ENCODE data around the gene GRIK4. TPM values are rescaled to one million over a fixed set of nuclear protein-coding genes. Genes with fewer than 3 reads are reported as not detected.

The GRIK4 gene
- total and polyA plus RNA-seq, 2 of the 4 experiments (the other 2 are of a cell fraction): 0.18 to 0.38 TPM

- H3K27ac ChIP-seq (ENCODE audit: insufficient read depth, low read length): no peak overlapping the region
- H3K56ac ChIP-seq (ENCODE audit: extremely low read depth, insufficient read depth, low read length): no peak overlapping the region
- ChIA-PET CTCF (no interaction called here), POLR2A (ENCODE audit: unreplicated experiment) (no interaction called here)
- H3K4me2 ChIP-seq (ENCODE audit: low read depth, low read length): no peak overlapping the region
- H3K9ac ChIP-seq (ENCODE audit: low read depth, low read length): no peak overlapping the region
- no peak overlapping the region for H2AK5ac ChIP-seq (ENCODE audit: low read depth, low read length)
- no peaks in the 10 kb centered on the region for H3K79me1 ChIP-seq (ENCODE audit: low read depth in 1 of 2, low read length in 2 of 2)
- no peak overlapping the region for H2BK20ac ChIP-seq (ENCODE audit: low read depth, low read length)
- H3K9me1 ChIP-seq (ENCODE audit: insufficient read depth, low read length): no peaks in the 10 kb centered on the region
- in situ Hi-C loops (cut with MboI; ENCODE audit: low sequenced_read_pairs): no loop called here
- no peak overlapping the region for H3K14ac ChIP-seq (replicated peaks; ENCODE audit: low read depth, low read length)
- no peak overlapping the region for H2BK5ac ChIP-seq (ENCODE audit: low read depth, low read length, poor library complexity, severe bottlenecking)
- dilution Hi-C loops (cut with HindIII; ENCODE audit: low sequenced_read_pairs, unreplicated experiment): no loop called here
- no peak overlapping the region for H4K8ac ChIP-seq (ENCODE audit: low read depth in 2 of 2, low read length in 2 of 2)
- H3K9me3 ChIP-seq (ENCODE audit: control insufficient read depth, insufficient read depth, low read length): no peaks in the 10 kb centered on the region; the same call in 1 of the 2 replicates
- no peaks in the 10 kb centered on the region for H3K4me1 ChIP-seq (ENCODE audit: control insufficient read depth, insufficient read depth, low read length)
- no peak for ATAC-seq (ENCODE audit: low read depth)
- H4K91ac ChIP-seq (ENCODE audit: insufficient read depth, low read depth, low read length): no peak overlapping the region
- peaks cover 10% of the 10 kb centered on the region for H3K27me3 ChIP-seq (ENCODE audit: control insufficient read depth, insufficient read depth, low read length)
- H2AFZ ChIP-seq (replicated peaks; ENCODE audit: low read length, poor library complexity): no peak overlapping the region
- no peak overlapping the region for H3K4me3 ChIP-seq (ENCODE audit: insufficient read depth, low read depth, low read length)
- no peak overlapping the region for H2BK15ac ChIP-seq (ENCODE audit: low read depth, low read length)
- H4K5ac ChIP-seq (ENCODE audit: low read depth, low read length): no peak overlapping the region
- no peak overlapping the region for H2BK120ac ChIP-seq (ENCODE audit: low read depth, low read length)
- H3K18ac ChIP-seq (ENCODE audit: low read depth, low read length): no peak overlapping the region
- no peaks in the 10 kb centered on the region for H4K20me1 ChIP-seq (ENCODE audit: insufficient read depth, low read length)
- intact Hi-C loops (cut with micrococcal nuclease): no loop called here
- no peak for DNase-seq
- WGBS, 2 experiments (ENCODE audit: extremely low coverage in 2 of 2, insufficient read length in 1 of 2): 100% methylated on average over 3 of the region's 17 CpGs; no CpG with 5 or more reads in 1 of the 2 experiments
- H3K36me3 ChIP-seq (ENCODE audit: control insufficient read depth, insufficient read depth, low read length): no peaks in the 10 kb centered on the region
- no peak overlapping the region for H3K23ac ChIP-seq (ENCODE audit: low read depth, low read length)
- BruUV-seq (replicated peaks): no TSS peak
- H2AK9ac ChIP-seq (replicated peaks; ENCODE audit: low read depth, low read length, poor library complexity): no peak overlapping the region
- H3K4ac ChIP-seq (ENCODE audit: low read depth, low read length): no peak overlapping the region
- TF ChIP-seq USF2 (IDR thresholded peaks at IDR 0.05; ENCODE audit: low read depth, low read length) (no peak), SMC3 (IDR thresholded peaks at IDR 0.05; ENCODE audit: low read depth, low read length) (no peak), CEBPB (IDR thresholded peaks at IDR 0.05; ENCODE audit: low read depth, low read length) (no peak), RFX5 (IDR thresholded peaks at IDR 0.05; ENCODE audit: low read depth, low read length) (no peak), NFE2L2 (IDR thresholded peaks at IDR 0.05; ENCODE audit: low read depth, low read length) (no peak), MAZ (IDR thresholded peaks at IDR 0.05; ENCODE audit: borderline replicate concordance, low read depth, low read length) (no peak), CHD1 (IDR thresholded peaks at IDR 0.05; ENCODE audit: low read depth, low read length) (no peak), MAFK (IDR thresholded peaks at IDR 0.05; ENCODE audit: low read depth, low read length) (no peak), RCOR1 (IDR thresholded peaks at IDR 0.05; ENCODE audit: insufficient replicate concordance, low read length) (no peak), FOS (IDR thresholded peaks at IDR 0.05; ENCODE audit: low read depth, low read length) (no peak), CTCF (conservative IDR thresholded peaks at IDR 0.05; ENCODE audit: low read depth, low read length) (no peak), RAD21 (IDR thresholded peaks at IDR 0.05; ENCODE audit: low read length) (no peak), MXI1 (IDR thresholded peaks at IDR 0.05; ENCODE audit: borderline replicate concordance, low read depth, low read length) (no peak), BHLHE40 (IDR thresholded peaks at IDR 0.05; ENCODE audit: low read depth, low read length) (no peak)
Measured at GRCh38 chr11:120775986-120776951, 264.7 kb downstream of the GRIK4 start.
